ENCODE data around the gene STPG3. TPM values are rescaled to one million over a fixed set of nuclear protein-coding genes. Genes with fewer than 3 reads are reported as not detected.

STPG3 gene
- total and polyA plus RNA-seq, 9 of the 15 experiments (the other 6 are each of a cell fraction or from before 2014, with no cell fraction given): not detected

DNA sequence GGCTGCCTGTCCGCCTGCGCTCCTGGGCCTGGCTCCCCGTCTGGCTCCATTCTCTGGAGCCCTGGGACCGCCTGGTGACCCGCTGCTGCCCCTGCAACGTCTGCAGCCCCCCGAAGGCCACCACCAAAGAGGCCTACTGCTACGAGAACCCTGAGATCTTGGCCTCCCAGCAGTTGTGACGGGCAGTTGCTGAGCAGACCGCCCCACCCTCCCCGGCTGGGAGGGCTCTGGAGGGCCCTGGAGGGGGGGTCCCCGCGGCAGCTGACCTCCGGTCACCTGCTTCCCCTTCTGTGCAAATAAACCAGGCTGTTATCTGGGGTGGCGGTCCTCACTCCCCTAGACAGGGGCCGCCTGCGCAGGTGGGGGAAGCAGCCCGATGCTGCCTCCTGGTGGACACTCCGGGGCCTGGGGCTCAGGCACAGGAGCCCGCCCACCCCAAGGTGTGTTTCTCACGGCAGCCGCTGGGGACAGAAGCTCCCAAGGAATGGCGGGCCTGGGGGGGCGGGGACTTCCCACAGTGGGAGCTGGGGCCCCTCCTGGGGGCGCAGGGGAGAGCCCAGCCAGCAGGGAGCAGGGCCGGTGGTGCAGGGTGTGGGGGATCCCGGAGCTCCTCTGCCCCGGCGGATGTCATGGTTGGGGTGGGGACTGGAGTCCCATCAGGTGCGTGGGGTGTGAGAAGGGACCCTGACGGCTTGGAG, 14.7 kb upstream of the STPG3 start (continued):
- TF ChIP-seq ZBTB7A (IDR thresholded peaks at IDR 0.05; ENCODE audit: borderline replicate concordance, control insufficient read depth, low read depth, low read length) (peak; percentile 97), TRIM28 (IDR thresholded peaks at IDR 0.05) (0 out of 2 replicates have a peak, but pooled peaks have one; percentile 17), RAD21 (CRISPR knock-in tag; conservative IDR thresholded peaks at IDR 0.05 in 1 of 2, IDR thresholded peaks at IDR 0.05 in 1 of 2) (peak; percentile 96), SAFB (IDR thresholded peaks at IDR 0.05; ENCODE audit: borderline replicate concordance, low read depth, low read length) (peak; percentile 70; the same call in 1 of the 2 replicates), YY1 (IDR thresholded peaks at IDR 0.05; ENCODE audit: borderline replicate concordance in 1 of 3, control insufficient read depth in 1 of 3, extremely low read depth in 1 of 3, insufficient read depth in 3 of 3, insufficient read length in 1 of 3, insufficient replicate concordance in 2 of 3, low read depth in 1 of 3, low read length in 2 of 3) (peak in 2 of 3 experiments; percentile 87 to 88), ETV5 (CRISPR knock-in tag; IDR thresholded peaks at IDR 0.05; ENCODE audit: low read depth) (peak; percentile 92), NEUROD1 (IDR thresholded peaks at IDR 0.05; ENCODE audit: borderline replicate concordance, low read depth, low read length, partially characterized antibody) (peak; percentile 49), ZNF75A (CRISPR knock-in tag; IDR thresholded peaks at IDR 0.05) (no peak), ZNF644 (tag; IDR thresholded peaks at IDR 0.05; ENCODE audit: low read depth) (no peak), RNF2 (IDR thresholded peaks at IDR 0.05) (peak; percentile 73; the same call in 1 of the 2 replicates), BHLHE40 (IDR thresholded peaks at IDR 0.05; ENCODE audit: low read length) (peak; percentile 94), SMARCA5 (IDR thresholded peaks at IDR 0.05) (peak; percentile 16; the same call in 1 of the 2 replicates), FOXM1 (IDR thresholded peaks at IDR 0.05; ENCODE audit: low read depth) (peak; percentile 67), FOXM1 (CRISPR knock-in tag; IDR thresholded peaks at IDR 0.05; ENCODE audit: low read depth) (peak; percentile 64; the same call in 1 of the 2 replicates), TAF1 (IDR thresholded peaks at IDR 0.05; ENCODE audit: control insufficient read depth, extremely low read depth, insufficient read depth, low read length, severe bottlenecking) (peak; percentile 29)
- TF ChIP-seq, protein P1, sequence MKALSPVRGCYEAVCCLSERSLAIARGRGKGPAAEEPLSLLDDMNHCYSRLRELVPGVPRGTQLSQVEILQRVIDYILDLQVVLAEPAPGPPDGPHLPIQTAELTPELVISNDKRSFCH (CRISPR knock-in tag; IDR thresholded peaks at IDR 0.05): no peak
- TF ChIP-seq, protein P1 (tag; IDR thresholded peaks at IDR 0.05): peak; percentile 84
- TF ChIP-seq, protein P2, sequence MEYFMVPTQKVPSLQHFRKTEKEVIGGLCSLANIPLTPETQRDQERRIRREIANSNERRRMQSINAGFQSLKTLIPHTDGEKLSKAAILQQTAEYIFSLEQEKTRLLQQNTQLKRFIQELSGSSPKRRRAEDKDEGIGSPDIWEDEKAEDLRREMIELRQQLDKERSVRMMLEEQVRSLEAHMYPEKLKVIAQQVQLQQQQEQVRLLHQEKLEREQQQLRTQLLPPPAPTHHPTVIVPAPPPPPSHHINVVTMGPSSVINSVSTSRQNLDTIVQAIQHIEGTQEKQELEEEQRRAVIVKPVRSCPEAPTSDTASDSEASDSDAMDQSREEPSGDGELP (CRISPR knock-in tag; IDR thresholded peaks at IDR 0.05; ENCODE audit: borderline replicate concordance): peak; percentile 97
- TF ChIP-seq, protein P3, sequence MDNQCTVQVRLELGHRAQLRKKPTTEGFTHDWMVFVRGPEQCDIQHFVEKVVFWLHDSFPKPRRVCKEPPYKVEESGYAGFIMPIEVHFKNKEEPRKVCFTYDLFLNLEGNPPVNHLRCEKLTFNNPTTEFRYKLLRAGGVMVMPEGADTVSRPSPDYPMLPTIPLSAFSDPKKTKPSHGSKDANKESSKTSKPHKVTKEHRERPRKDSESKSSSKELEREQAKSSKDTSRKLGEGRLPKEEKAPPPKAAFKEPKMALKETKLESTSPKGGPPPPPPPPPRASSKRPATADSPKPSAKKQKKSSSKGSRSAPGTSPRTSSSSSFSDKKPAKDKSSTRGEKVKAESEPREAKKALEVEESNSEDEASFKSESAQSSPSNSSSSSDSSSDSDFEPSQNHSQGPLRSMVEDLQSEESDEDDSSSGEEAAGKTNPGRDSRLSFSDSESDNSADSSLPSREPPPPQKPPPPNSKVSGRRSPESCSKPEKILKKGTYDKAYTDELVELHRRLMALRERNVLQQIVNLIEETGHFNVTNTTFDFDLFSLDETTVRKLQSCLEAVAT (IDR thresholded peaks at IDR 0.05): peak in 1 of 2 experiments; percentile 70; a peak in 1 of 4 replicates
- TF ChIP-seq, protein P4, sequence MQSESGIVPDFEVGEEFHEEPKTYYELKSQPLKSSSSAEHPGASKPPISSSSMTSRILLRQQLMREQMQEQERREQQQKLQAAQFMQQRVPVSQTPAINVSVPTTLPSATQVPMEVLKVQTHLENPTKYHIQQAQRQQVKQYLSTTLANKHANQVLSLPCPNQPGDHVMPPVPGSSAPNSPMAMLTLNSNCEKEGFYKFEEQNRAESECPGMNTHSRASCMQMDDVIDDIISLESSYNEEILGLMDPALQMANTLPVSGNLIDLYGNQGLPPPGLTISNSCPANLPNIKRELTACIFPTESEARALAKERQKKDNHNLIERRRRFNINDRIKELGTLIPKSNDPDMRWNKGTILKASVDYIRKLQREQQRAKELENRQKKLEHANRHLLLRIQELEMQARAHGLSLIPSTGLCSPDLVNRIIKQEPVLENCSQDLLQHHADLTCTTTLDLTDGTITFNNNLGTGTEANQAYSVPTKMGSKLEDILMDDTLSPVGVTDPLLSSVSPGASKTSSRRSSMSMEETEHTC (IDR thresholded peaks at IDR 0.05): peak; percentile 64; the same call in 1 of the 2 replicates
- TF ChIP-seq, protein P5, sequence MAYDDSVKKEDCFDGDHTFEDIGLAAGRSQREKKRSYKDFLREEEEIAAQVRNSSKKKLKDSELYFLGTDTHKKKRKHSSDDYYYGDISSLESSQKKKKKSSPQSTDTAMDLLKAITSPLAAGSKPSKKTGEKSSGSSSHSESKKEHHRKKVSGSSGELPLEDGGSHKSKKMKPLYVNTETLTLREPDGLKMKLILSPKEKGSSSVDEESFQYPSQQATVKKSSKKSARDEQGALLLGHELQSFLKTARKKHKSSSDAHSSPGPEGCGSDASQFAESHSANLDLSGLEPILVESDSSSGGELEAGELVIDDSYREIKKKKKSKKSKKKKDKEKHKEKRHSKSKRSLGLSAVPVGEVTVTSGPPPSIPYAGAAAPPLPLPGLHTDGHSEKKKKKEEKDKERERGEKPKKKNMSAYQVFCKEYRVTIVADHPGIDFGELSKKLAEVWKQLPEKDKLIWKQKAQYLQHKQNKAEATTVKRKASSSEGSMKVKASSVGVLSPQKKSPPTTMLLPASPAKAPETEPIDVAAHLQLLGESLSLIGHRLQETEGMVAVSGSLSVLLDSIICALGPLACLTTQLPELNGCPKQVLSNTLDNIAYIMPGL (CRISPR knock-in tag; IDR thresholded peaks at IDR 0.05): peak; percentile 43
